ENCODE results near the gene CXCL1.

The CXCL1 gene

DNA sequence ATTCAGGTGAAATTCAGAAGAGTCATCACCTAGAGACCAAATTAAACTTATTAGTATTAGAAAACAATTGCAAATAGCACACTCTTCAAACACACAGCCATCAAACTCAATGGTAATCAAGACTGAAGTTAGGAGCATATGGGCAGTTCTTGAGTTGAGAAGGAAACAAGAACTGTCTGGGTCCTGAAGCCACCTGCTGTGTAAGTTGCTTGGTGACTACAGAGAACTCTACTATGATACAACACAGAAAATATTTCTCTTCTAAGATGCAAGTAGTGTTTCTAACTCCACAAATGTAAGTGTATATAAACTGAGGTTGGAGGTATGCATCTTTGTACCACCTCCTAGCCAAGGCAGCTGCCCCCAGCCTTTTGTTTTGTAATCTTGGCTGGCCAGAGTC lies 16.4 kb upstream of the CXCL1 start:
- DNase-seq = no peak

DNA sequence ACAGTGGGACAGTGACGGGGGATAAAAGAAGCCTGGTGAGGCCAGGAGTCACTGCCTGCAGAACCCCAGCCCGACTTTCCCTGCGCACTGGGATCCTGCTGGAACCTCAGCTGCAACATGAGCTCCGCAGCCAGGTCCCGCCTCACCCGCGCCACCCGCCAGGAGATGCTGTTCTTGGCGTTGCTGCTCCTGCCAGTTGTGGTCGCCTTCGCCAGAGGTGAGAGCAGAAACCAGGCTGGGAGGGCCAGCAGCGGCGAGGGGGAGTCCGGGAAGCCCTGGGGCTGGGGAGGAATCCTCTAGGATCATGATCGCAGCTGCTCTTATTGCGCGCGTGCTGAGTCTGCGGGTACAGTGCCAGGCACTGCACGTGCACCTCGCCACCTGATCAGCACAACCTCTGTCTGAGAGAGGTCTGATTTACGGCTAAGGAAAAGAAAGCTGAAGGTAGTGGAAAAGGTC lies 15.9 kb upstream of the CXCL1 start, which contains the start of gene PF4V1:
TSS of gene PF4V1 (plus strand) at position 51 of the 459 bp plus-strand sequence. CDS start at position 118, 67 bp downstream.
- DNase-seq = no peak

DNA sequence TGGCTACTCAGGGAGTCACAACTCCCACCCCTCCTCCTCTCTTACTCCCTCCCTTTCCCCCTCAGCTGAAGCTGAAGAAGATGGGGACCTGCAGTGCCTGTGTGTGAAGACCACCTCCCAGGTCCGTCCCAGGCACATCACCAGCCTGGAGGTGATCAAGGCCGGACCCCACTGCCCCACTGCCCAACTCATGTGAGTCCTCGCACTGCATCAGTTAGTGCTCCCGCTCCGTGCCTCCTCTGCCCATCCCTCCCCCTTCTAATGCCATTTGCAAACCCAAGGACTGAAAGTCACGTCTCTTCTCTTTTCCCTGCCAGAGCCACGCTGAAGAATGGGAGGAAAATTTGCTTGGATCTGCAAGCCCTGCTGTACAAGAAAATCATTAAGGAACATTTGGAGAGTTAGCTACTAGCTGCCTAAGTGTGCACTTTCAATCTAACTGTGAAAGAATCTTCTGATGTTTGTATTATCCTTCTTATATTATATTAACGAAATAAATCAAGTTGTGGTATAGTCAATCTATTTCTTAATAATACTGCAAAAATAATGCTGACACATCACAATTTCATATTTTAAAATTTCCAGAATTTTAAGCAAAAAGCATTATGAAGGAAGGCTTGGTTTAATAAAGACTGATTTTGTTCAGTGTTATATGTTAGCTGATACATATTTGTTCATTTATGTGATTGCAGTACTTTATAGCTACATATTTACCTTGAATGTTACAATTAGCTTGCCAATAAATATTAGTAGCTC lies 15.3 kb upstream of the CXCL1 start:
- DNase-seq = no peak

- DNase-seq = no peak
Observed at GRCh38 chr4:73855406-73855805, 13.8 kb upstream of the CXCL1 start.

GRCh38 chr4:73856518-73856917 lies 12.7 kb upstream of the CXCL1 start:
- no peak for DNase-seq

- DNase-seq = no peak
Observed at GRCh38 chr4:73859614-73860088, 9.5 kb upstream of the CXCL1 start.

- no peak for DNase-seq
Observed at GRCh38 chr4:73860181-73860580, 9.0 kb upstream of the CXCL1 start.

- DNase-seq = no peak
Observed at GRCh38 chr4:73860917-73861316, 8.3 kb upstream of the CXCL1 start.

- no peak for DNase-seq
Observed at GRCh38 chr4:73862322-73862721, 6.9 kb upstream of the CXCL1 start.

GRCh38 chr4:73864365-73864764 lies 4.8 kb upstream of the CXCL1 start:
- peak; percentile 21 for DNase-seq

GRCh38 chr4:73864961-73865360 lies 4.2 kb upstream of the CXCL1 start:
- no peak for DNase-seq

- no peak for DNase-seq
Observed at GRCh38 chr4:73865431-73866096, 3.6 kb upstream of the CXCL1 start.

GRCh38 chr4:73866246-73866645 lies 2.9 kb upstream of the CXCL1 start:
- DNase-seq = no peak

DNA sequence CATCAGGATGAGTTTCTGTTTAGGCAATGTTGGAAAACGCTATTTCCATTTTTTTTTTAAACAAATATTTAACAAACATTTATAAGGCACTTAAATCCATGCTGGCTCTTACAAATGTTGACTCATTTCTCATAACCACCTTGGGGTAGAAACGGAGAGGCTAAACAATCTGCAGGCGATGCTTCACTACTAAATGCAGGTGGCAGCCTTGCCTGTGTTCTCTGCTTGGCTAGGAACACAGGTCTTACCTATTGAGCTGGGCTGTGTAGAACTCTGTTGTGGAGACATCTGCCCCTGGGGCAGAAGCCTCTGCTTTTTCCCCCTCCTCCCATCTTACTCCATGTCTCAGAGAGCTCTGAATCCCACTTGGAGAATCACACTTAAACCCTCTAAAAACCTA lies 1.4 kb upstream of the CXCL1 start:
- peak; percentile 55 for DNase-seq

- no peak for DNase-seq
Observed at GRCh38 chr4:73868206-73869129, 725 bp upstream of the CXCL1 start.

GRCh38 chr4:73870260-73870659 lies 1.1 kb downstream of the CXCL1 start:
- peak; percentile 38 for DNase-seq

DNA sequence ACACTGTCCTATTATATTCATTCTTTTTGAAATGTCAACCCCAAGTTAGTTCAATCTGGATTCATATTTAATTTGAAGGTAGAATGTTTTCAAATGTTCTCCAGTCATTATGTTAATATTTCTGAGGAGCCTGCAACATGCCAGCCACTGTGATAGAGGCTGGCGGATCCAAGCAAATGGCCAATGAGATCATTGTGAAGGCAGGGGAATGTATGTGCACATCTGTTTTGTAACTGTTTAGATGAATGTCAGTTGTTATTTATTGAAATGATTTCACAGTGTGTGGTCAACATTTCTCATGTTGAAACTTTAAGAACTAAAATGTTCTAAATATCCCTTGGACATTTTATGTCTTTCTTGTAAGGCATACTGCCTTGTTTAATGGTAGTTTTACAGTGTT lies 1.6 kb downstream of the CXCL1 start:
- no peak for DNase-seq

DNA sequence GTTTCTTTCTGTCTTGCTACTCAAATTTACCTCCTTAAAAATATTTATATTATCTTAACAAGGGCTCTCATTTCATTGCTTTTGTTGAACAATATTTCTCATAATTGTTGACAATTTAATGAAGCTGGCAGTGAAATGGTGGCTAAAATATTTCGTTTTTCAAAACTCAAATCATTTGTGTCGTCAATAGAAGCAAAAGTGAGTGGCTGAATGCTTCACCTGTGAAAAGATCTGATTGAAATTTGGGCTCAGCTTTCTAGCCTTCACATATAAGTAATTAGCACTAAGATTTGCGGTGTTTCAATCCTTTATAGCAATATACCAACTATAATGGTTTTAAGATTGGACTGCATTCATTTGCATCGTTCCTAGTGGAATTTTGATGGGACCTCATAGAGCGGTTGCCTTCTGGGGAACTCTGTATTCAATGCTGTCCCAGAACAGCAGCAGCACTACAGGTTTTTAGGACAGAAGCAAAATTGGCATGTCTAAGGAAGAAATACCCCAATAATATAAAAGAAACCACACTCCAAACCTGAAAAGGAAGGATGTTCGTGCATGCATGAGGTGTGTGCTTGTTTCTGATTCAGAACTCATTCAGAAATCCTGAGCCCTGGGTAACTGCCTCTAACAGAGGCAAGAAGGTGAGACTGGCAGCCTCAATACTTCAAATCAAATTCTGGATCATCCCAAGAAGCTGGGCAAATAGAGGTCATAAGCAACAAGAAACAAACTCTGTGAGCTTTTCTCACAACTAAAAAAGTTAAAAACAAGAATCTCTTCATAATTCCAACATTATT lies 2.5 kb downstream of the CXCL1 start:
- DNase-seq = no peak

DNA sequence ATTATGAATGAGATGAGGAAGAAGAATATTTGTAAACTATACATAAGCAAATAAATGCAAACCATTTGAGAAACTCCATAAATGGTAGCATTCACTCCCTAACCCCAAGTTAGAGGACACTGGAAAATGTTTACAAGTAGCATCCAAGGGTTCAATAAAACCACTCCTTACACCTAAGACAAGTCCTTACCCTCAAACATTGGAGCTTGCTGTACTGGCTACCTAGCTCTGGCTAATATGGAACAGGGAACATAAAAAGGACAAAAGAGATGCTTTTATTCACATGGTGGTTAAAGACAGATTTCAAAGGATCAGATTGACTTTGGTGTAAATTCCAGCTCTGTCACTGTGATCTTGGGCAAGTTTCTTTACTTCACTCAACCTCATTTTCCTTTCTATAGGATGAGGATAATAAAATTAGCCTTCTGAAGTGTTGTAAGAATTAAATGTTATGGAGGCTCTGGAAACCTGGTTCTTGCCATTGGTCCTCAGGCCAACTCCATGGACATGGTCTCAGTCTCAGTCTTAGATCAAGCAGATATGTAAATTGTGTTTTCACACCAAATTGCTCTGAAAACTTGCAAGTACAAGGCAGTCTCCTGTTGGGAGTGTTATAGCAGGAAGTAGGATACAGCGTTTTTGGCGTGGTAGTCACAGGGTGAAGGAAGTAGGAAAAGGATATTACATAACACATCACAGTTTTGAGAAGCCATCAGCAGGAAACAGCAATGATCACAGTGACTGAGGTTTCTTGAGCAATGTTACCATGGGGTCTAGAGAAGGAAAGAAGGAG lies 3.3 kb downstream of the CXCL1 start:
- DNase-seq = no peak

DNA sequence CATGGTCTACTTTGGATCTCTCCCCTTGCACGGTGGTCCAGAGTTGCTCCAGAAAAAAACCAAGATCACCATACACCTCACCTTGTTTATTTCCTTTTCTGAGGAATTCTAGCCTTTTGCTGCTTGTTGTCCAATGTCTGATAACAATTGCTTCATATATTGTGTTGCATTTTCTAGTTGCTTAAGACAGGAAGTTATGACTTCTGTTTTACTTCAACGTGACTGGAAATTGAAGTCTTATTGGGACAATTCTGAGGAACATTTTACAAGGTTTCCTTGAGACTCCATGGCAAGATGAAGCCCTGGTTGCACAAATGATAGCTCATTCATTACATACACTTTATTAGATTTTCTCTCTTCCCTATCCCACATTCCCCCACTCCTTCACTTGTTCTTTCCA lies 5.2 kb downstream of the CXCL1 start:
- no peak for DNase-seq

- DNase-seq = no peak
Observed at GRCh38 chr4:73875401-73875800, 6.2 kb downstream of the CXCL1 start.

Measured in NCI-H510A treated with DMSO at 0.1 percent for 48 hours (cell line).